ENCODE results near the gene MAN2B2.

Gene MAN2B2

GRCh38 chr4:6568148-6568547, 6.8 kb upstream of the MAN2B2 start:
- no peak for DNase-seq (ENCODE audit: low read depth)

DNA sequence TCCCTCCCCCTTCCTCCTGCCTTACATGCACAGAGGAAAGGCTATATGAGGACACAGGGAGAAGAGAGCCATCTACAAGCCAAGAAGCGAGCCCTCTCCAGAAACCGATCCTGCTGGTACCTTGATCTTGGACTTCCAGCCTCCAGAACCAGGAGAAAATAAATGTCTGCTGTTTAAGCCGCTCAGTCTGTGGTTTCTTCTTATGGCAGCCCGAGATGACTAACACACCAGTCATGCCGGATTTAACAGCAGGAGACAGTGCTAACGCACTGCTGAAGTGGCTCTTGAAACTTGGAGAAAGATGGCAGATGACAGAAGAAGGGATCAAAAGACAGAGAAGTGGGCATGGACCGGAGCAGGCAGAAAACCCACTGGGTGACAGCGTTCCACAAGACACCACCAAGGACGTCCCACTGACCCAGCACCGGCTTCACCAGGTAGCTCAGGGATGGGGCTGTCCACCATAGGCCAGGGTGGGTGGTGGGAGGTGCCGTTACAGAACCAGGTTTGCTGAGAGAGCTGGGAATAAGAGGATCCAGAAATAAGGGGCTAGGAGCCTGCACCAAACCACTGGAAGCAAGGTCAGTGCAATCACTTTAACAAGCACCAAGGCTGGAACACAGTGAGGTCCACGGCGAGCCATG, 6.2 kb upstream of the MAN2B2 start:
- no peak for DNase-seq (ENCODE audit: low read depth)

- DNase-seq (ENCODE audit: low read depth), result no peak
These were observed 3.4 kb upstream of the MAN2B2 start for GRCh38 chr4:6571608-6572007.

- no peak for DNase-seq (ENCODE audit: low read depth)
These were observed 1.4 kb upstream of the MAN2B2 start for GRCh38 chr4:6573551-6573950.

DNA sequence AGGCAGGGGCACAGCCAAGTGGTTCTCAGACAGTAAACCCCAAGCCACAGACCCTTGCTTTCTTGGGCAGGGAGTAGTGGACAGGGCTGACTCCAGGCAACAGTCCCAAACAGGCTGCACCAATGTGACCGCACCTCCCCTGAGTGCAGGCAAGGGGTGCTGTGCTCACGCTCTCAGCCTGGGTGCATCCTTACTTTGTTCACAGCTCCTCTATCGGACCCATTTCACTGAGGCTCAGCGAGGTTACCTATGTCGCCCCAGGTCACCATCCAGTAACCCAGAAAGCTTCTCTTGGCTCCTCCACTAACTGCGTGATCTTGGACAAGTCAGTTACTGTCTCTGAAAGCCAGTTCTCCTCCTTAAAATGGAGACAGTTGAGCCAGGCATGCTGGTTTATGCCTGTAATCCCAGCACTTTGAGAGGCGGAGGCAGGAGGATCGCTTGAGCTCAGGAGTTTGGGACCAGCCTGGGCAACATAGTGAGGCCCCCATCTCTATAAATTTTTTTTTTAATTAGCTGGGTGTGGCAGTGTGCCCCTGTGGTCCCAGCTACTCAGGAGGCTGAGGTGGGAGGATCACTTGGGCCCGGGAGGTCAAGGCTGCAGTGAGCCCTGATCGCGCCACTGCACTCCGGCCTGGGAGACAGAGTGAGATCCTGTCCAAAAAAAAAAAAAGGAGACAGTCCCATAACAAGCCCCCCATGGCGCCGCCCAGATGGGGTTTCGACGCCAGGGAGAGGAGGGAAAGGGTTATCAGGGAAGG, 823 bp upstream of the MAN2B2 start:
- DNase-seq (ENCODE audit: low read depth), result no peak

GRCh38 chr4:6575503-6576240, 683 bp downstream of the MAN2B2 start:
- no peak for DNase-seq (ENCODE audit: low read depth)

- no peak for DNase-seq (ENCODE audit: low read depth)
These were observed 1.5 kb downstream of the MAN2B2 start for GRCh38 chr4:6576512-6576911.

- DNase-seq (ENCODE audit: low read depth), result no peak
These were observed 1.9 kb downstream of the MAN2B2 start for GRCh38 chr4:6576932-6577331.

GRCh38 chr4:6577409-6577808, 2.4 kb downstream of the MAN2B2 start:
- no peak for DNase-seq (ENCODE audit: low read depth)

DNA sequence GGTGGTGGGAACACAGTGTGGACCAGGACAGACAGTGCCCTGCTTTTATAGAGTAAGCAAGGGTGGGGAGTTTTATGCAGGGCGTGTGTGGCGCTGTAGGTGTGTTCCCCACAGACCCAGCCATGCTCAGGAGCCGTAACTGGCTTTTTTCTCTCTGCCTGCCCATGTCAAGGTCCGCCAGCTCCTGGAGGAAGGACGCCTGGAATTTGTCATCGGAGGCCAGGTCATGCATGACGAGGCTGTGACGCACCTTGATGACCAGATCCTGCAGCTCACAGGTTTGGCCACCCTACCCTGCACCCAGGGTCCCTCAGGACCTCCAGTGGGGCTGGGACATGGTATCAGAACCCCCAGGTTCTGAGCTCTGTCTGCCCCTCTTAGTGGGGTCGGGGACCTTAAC, 3.2 kb downstream of the MAN2B2 start:
- no peak for DNase-seq (ENCODE audit: low read depth)

- no peak for DNase-seq (ENCODE audit: low read depth)
These were observed 5.4 kb downstream of the MAN2B2 start for GRCh38 chr4:6580353-6580752.

DNA sequence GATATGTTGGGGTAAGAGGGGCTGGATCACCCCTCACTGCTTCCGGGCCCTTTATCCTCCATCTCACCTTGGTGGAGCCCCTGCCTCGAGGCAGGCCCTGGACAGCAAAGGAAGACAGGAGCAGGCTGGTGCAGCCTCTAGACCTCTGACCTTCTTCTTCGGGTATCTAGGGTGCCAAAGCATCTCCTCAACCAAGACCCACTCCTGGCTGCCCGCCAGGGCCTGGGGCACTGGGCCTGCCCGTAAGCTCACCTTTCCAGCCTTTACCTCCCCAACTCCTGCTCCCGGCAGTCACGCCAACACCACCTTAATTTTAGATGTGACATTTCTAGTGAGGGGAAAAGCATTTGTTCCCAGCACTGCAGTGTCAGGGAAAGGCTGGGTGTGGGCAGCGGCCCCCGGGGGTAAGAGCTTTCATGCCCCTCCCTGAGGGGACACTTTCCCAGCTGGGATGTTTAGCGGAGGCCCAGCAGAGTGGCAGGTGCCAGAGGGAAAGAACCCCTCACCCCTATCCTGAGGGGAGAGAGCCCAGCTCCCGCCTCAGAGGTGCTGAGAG, 6.7 kb downstream of the MAN2B2 start:
- no peak for DNase-seq (ENCODE audit: low read depth)

GRCh38 chr4:6582889-6583490, 8.0 kb downstream of the MAN2B2 start:
- no peak for DNase-seq (ENCODE audit: low read depth)

GRCh38 chr4:6584865-6585264, 9.9 kb downstream of the MAN2B2 start:
- DNase-seq (ENCODE audit: low read depth), result no peak

- no peak for DNase-seq (ENCODE audit: low read depth)
These were observed 11.8 kb downstream of the MAN2B2 start for GRCh38 chr4:6586715-6587325.

DNA sequence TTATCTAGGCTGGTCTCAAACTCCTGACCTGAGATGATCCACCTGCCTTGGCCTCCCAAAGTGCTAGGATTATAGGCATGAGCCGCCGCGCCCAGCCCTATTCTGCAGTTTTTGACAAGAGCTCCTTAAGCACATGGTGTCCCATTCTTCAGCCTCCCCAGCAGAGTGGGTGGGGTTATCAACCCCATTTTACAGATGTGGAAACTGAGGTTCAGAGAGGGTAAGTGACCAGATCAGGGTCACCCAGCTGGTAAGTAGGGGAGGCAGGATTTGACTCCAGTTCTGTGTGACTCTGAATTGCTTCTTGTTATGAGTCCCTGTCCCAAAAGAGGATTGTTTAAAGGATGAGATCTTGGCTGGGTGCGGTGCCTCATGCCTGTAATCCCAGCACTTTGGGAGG, 14.5 kb downstream of the MAN2B2 start:
- DNase-seq (ENCODE audit: low read depth), result no peak

DNA sequence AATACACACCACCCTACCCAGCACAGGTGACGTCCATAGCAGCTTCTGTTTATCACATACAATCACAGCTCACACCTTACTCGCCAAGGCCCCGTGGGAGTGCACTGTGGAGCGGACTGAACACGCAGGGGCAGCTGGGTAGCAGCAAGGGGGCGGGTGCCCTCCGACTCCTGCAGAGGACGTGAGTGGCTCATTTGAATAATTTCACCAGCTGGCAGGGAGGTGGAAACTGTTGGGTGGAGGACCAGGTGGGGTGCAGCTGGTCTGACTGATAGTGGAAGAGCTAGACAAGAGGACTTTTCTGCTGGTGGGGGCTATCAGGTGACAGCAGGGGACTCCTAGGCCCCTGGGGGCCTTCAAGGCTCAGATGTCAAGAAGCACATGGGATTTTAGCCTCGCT, 16.3 kb downstream of the MAN2B2 start:
- no peak for DNase-seq (ENCODE audit: low read depth)

GRCh38 chr4:6591781-6592180, 16.8 kb downstream of the MAN2B2 start:
- no peak for DNase-seq (ENCODE audit: low read depth)

DNA sequence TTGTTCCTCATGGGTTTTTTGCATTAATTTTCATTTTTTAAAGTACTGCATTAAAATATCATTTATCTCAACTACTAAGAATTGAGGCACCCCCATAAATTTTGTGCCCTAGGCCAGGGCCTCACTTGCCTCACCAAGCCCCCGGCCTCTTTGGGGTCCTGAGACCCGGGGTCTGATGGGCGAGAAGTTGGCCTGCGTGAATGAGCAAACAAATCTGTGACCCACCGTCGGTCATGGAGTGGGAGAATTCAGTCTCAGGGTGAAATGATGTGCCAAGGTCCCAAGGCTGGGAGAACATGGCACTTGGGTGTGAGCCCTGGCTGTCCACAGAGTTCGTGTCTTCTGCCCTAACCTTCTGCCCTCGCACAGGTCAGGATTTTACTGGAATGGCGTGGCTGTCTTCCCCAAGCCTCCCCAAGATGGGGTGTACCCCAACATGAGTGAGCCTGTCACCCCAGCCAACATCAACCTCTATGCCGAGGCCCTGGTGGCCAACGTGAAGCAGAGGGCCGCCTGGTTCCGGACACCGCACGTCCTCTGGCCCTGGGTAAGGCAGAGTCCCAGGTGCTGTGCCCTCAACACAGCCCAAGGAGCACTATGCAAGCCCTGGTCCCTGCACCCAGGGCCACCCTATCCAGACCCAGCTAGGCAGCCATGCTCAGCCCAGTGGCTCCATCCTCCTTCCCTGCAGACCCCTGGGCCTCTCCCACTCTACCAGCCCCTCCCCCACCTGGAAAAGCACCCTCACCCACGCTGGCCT, 18.0 kb downstream of the MAN2B2 start:
- DNase-seq (ENCODE audit: low read depth), result no peak

DNA sequence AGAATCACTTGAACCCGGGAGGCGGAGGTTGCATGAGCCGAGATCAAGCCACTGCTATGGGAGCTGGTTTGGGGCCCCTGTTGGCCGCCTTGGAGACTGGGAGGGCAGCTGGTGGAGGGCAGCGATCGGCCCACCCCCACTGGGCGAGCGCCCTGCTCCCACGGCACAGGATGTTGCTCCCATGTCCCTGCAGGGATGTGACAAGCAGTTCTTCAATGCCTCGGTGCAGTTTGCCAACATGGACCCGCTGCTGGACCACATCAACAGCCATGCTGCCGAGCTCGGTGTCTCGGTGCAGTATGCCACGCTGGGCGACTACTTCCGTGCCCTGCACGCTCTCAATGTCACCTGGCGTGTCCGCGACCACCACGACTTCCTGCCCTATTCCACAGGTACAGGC, 19.4 kb downstream of the MAN2B2 start:
- DNase-seq (ENCODE audit: low read depth), result no peak

DNA sequence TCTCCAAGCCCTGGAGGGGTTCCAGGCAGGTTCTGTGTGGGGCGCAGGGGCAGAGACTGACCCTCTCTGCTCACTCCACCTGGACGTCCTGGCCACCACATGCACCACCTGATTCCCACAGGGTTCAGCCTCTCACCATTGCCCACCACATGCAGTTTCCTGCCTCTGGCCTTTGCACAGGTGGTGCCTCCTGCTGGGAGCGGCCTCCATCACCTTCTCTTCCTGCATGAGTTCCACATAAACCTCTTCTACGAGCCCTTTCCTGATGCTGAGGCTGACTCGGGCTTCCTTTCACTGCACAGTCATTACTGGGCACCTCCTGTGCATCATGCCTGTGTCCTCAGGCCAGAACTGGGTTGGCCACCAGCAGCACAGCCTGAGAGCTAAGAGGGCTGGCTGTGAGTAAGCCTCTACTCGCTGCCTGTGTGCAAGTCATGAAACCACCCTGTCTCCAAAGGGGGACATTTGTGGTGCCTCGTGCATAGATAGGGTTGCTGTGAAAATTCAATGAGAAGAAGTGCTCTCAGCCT, 19.9 kb downstream of the MAN2B2 start:
- DNase-seq (ENCODE audit: low read depth), result no peak
